Keratinocyte (primary cell): ENCODE measurements around the gene ANKDD1A.

Experiments used
- EZH2 ChIP-seq: IDR thresholded peaks from one replicate; pipeline ENCODE4 v1.6.1; 2012; ENCODE audit warnings: inconsistent platforms, mild to moderate bottlenecking, low read length, moderate library complexity
- TF ChIP-seq, protein P1 (sequence below), 3 experiments: IDR thresholded peaks in 1 of 3; conservative IDR thresholded peaks in 1 of 3; optimal IDR thresholded peaks in 1 of 3; 2 replicates in 2 of 3; 3 replicates in 1 of 3; pipeline versions ENCODE3 to v1.5.1; 2011; ENCODE audit warnings: low read length in 3 of 3, mild to moderate bottlenecking in 3 of 3, moderate library complexity in 2 of 3, control low read depth in 1 of 3, inconsistent platforms in 1 of 3; ENCODE audit not compliant: insufficient read depth in 2 of 3; ENCODE audit errors: extremely low read depth in 1 of 3

DNA sequence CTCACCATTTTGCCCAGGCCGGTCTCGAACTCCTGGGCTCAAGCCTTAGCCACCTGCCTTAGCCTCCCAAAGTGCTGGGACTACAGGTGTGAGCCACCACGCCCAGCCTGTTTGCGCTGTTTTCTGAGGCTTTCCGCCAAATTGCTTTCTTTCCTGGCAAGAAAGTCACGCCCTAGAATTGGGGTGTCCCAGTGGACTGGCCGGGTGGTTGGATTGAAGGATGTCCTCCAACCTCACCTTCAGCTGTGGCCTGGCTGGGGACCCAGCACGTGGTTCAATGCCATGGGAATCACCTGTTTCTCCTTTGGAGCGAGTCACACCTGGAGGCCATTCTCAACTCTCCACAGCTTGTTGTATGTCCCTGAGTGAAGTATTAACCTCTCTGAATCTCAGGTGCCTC lies 5.8 kb upstream of the ANKDD1A start:
- TF ChIP-seq, protein P1, sequence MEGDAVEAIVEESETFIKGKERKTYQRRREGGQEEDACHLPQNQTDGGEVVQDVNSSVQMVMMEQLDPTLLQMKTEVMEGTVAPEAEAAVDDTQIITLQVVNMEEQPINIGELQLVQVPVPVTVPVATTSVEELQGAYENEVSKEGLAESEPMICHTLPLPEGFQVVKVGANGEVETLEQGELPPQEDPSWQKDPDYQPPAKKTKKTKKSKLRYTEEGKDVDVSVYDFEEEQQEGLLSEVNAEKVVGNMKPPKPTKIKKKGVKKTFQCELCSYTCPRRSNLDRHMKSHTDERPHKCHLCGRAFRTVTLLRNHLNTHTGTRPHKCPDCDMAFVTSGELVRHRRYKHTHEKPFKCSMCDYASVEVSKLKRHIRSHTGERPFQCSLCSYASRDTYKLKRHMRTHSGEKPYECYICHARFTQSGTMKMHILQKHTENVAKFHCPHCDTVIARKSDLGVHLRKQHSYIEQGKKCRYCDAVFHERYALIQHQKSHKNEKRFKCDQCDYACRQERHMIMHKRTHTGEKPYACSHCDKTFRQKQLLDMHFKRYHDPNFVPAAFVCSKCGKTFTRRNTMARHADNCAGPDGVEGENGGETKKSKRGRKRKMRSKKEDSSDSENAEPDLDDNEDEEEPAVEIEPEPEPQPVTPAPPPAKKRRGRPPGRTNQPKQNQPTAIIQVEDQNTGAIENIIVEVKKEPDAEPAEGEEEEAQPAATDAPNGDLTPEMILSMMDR (optimal IDR thresholded peaks at IDR 0.05 in 1 of 3, IDR thresholded peaks at IDR 0.05 in 1 of 3, conservative IDR thresholded peaks at IDR 0.05 in 1 of 3; ENCODE audit: extremely low read depth in 1 of 3, insufficient read depth in 2 of 3, low read length in 3 of 3) = no peak
- no peak for TF ChIP-seq EZH2
